Glomerular endothelial cell (primary cell): Measurements from ENCODE around the gene SLC10A3. TPM values are rescaled to one million over a fixed set of nuclear protein-coding genes. Genes with fewer than 3 reads are reported as not detected.

Experiments used
- DNase-seq: peaks from one replicate; pipeline ENCODE4 v3.0.0-alpha.2; 2011; ENCODE audit warnings: low read depth, low spot score; ENCODE audit errors: extremely low read depth
- total RNA-seq: library from RNA; depleted of rRNA; stranded (reverse); fragments of >200 nt; gene quantifications from 2 replicates; pipeline ENCODE4 v1.2.3, GENCODE V29; 2015

The SLC10A3 gene
- total RNA-seq, 1 donor from 2014 or later: 33.3 TPM

DNA sequence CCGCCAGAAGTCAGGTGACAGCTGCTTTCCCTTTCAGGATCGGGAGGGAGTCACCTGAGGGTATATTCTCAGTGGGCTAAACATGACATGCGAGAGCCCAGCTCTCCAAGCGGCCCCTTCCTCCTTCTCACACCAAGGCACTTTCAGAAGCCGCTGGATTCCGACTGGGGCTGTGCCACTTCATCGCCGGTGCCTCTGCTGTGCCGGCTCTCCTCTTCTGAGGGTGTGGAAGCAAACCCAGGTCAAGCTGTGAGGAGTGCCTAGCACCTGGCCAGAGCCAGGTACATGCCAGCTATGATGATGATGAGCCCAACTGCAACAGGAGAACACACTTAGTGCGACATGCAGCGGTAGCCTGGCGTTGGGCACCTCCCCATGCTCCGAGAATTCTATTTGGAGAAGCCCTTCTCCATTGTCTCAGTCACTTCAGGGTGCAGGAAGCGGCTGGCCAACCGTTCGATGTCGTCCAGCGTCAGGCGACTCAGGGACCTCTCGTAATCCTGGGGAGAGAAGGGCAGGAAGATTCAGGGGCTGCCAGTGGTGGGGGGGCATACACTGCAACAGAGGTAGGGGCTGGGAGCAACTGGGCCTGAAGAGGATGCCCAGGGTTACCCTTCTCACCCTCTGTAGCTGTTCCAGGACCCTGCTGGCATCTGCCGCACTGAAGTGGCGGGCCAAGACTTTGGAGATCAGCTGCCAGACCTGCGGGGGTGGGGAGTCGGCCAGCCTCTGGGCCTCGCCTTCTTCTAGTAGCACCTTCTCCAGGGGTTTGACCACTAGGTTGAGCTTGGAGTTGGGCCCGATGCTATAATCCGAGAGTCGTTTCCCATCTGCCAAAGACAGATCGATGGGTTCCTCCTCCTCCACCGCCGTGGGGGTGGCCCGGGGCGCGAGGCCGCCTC, 5.0 kb downstream of the SLC10A3 start:
- DNase-seq: no peak

DNA sequence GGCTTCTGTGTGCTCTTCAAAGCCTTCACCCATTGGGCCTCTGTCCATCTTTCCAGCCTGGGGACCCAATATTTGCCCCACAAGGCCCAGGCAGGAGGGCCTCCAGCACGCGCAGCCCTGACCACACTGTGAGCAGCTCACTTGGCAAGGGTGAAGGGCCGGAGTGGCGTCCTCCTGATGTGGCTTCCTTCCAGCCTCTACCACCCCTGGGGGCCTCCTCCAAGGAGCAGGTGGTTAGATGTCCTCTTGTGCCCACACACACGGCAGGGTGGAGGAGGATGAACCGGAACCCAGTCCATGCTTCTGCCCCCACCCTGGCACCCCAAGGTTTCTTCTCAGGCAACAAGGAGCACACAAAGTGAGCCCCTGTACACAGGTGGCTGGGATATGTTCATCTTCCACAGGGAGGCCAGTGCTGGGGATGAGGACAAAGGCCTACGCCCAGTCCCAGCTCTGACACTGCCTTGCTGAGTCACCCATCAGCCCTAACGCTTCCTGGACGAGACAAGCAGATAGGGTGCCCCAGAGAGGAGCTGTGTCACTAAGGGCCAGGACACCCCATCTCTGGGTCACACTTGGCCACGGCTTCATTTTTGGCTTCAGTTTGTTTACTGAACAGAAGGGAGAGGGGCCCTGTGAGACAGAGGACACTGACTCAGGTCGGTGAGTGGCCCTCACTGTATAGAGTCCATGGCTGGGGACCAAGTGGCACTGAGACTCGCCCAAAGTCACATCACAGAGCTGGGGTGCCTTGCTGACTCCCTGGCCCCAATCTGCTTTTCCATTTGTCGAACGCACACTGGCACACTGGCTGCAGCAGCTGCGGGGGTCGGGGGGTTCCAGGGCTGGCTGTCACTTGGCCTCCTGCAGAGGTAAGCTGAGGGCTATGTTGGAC, 5.9 kb downstream of the SLC10A3 start:
- no peak for DNase-seq

DNA sequence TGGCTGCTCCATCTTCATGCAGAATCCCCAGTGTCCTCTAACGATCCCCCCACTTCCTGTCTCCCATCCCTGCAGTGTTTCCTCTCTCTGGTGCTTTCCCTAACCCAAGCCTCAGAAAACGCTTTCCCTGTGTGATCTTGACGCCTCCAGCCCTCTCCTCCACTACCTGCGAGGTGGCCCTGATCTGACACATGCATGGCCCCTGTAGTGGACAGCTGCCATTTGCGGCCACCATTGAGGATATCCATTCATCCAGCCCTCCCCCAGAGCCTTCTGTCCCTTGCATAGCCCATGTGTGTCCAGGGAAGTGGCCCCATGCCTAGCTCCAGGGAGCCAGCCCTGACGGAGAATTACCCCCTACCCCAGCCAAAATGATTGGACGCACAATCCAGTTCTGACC, 7.1 kb downstream of the SLC10A3 start:
- no peak for DNase-seq

DNA sequence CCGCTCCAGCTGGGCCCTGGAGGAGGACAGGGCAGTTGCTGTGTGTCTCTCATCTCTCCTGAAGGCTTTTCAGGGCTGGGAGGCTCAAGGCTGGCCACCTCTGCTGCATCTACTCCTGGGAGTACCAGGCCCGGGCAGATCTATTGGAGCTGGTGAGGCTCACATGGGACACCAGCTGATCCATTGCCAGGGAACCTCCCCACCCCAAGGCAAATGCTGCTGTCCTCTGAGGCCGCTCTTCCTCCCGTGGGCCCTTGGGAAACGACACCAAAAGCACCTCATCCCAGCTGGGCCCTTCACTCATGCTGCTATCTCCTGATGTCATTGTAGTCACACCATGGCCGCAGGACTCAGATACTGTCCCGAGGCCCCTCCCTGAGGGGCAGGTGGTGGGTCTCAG, 7.6 kb downstream of the SLC10A3 start:
- no peak for DNase-seq

DNA sequence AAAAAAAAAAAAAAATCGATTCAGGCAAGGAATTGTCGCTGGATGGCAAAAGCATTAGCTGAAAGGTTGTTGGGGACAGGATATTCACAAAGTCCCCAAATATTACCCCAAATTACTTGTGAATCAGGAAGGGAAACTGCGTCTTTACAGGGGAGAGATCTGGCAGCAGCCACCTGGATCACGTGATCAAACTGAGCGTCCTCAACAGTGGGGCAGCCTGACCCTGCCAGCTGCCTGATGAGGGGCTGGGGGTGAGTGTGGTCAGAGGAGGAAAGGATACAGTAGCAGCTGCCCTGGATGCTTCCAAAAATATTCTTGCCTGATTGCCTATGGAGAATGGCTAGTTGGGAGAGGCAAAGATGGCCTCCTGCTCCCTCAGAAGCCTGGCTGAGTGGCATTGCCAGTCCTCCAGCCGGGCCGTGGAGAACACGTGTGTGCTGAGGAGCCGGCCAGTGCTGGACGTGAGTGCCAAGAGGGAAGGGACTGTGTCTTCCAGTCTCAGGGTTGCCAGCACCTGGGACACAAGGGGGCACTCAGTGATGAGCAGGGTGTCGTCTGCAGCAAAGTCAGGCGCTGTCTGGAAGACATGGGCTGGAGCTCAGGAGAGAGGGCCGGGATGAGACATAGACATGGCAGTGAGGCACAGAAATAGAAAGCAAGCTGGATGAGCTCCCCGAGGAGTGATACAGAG, 8.4 kb downstream of the SLC10A3 start:
- no peak for DNase-seq

DNA sequence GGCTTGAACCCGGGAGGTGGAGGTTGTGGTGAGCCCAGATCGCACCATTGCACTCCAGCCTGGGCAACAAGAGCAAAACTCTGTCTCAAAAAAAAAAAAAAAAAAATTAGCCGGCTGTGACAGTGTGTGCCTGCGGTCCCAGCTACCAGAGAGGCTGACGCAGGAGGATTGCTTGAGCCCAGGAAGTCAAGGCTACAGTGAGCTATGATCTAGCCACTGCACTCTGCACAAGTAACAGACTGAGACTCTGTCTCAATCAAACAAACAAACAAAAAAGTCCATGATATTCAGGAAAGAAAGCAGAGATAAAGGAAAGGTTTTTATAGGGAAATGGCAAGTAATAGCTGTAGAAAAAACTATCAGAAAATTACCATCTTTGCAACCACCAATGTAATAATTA, 9.2 kb downstream of the SLC10A3 start:
- DNase-seq: no peak

DNA sequence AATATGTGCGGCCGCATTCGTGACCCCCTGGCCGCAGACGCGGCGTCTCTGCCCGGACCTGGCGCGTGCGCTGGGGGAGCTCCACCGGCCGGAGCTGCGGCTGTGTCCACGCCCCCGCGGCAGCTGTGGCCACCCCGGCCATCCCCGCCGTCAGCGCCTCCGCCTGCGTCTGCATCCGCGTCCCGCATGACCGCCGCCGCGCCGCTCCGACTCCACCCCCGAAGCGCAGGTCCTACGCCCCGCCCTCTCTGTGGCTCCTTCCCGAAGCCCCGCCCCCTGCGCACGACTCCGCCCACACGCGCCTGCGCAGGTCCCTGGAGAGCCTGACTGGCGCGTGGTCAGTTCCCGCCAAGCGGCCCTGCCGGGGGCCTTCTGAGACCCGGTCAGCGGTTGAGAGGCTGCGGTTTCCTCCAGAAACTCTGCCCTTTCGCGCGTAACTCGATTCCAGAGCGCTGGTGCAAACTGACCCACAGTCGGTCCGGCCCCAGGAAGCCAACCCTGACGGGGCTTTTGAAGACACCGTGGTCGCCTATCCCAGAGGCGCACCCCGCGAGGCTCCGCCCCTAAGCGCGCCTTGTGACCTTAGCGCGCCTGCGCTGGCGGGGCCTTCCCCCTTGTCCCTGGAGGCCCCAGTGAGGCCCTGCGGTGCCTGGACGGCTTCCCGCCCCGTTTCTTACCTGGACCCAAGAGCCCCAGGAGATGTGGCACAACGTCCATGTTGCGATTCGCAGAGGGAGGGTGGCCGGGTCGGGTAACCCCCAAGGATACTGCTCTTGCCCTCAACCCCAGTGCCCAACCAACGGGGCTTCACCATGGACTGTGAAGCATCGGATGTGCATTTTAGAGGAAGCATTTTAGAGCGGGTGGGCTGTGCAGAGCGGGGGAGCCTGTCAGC, 11.5 kb downstream of the SLC10A3 start, which contains the start of gene LAGE3:
Gene LAGE3, minus strand, starts transcription at position 554 of the 895 bp plus-strand sequence. Its CDS starts 366 bp downstream, at position 188.
- DNase-seq: no peak

DNA sequence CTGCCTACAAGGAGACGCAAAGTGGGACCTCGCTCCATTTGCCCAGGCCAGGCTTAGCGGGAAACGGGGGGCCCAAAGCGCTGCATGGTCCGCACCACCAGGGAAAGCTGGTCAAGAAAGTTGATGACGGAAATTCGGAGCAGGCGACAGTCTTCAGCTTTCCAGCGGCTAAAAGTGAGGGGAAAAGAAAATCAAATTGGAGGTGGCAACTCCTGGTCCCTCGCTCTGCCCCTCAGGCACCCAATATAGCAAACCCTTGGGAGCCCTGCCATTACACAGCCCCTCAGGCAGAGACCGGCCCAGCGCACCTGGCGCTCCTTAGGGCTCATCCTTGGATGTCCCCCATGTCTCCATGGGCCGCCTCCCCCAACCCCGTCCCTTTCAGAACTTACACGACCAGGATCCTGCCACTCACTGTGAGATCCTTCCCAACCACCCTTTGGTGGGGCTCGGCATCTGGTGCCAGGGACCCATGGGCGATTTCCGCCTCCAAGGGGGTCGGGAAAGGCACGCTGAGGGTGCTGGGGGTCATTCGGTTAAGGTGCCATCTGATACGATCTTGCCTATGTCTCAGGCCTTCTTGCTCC, 12.4 kb downstream of the SLC10A3 start:
- no peak for DNase-seq

DNA sequence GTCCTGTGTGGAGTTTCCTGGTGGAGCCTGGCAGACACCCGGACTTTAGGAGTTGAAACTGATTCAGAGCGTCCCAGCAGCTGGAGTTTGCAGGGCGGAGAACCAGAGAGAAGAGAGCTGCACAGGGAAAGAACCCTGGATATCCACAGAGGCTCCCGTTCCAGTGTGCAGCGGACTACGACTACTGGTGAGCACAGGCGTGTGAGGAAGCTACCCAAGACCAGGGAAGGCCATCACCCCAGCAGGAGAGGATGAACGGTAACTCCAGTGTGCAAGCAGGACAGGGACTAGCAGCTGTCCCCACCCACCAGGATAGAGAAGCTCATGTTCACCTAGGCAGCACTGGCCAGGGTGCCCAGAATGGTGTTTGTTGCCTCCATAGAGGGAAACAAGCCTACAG, 13.6 kb downstream of the SLC10A3 start:
- no peak for DNase-seq

DNA sequence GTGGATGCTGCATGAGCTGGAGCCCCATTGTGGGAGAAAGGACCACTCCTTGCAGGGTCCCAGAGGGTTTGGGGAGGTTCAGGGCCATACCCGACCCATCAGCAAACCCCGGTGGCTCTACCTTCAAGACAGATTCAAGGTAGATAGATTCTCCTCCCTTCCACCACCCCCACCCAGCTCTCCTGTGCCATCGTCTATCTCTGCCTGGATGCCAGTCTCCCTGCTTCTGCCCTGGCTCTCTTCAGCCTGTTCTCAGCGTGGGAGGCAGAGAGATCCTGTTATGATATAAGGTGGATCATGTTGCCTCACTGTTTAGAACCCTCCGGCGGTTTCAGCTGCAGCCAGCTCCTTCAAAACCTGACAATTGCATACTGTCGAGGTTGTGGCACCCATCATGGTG, 16.7 kb downstream of the SLC10A3 start:
- no peak for DNase-seq

DNA sequence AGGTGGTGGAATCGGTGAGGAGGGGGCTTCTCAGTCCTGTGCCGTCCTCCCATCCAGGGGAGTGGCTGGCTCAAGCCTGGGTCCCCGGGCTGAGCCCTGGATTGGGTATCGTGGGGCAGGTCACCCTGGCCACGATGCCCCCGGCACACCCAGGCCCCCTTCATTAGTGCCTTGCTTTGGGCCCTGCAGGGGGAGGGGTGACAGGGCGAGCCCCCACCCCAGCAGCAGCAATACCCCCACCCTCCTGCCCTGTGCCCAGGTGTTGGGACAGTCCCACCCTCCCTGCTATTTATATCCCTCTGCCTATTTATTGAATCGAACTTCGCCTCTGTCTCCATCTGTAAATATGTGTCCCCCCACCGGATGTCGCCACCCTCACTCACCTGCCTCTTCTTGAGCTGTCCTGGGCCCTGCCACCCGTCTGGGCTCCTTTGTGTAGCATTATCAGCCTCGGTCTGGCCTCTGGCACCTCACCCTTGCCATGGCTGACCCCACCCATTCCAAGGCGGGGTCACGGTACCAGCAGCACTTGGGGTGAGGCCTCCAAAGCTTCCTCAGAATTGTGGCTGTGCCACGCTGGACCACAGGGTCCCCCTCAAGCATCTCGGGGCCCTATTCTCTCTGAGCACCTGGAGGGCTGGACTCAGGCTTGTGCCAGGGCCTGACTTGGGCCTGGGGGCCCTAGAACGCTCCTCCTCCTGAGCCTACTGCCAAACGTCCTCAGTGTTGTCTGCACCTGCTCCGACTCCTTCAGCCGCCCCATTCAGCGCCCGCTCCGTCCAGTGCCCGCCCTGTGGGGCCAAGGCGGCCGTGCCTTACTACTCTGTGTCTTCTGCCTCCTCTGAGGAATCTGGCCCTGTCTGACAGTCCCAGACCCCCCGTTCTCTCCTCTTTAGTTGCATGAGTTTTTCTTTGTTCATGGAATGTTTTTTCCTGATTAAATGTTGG, 17.5 kb downstream of the SLC10A3 start:
- DNase-seq: no peak

DNA sequence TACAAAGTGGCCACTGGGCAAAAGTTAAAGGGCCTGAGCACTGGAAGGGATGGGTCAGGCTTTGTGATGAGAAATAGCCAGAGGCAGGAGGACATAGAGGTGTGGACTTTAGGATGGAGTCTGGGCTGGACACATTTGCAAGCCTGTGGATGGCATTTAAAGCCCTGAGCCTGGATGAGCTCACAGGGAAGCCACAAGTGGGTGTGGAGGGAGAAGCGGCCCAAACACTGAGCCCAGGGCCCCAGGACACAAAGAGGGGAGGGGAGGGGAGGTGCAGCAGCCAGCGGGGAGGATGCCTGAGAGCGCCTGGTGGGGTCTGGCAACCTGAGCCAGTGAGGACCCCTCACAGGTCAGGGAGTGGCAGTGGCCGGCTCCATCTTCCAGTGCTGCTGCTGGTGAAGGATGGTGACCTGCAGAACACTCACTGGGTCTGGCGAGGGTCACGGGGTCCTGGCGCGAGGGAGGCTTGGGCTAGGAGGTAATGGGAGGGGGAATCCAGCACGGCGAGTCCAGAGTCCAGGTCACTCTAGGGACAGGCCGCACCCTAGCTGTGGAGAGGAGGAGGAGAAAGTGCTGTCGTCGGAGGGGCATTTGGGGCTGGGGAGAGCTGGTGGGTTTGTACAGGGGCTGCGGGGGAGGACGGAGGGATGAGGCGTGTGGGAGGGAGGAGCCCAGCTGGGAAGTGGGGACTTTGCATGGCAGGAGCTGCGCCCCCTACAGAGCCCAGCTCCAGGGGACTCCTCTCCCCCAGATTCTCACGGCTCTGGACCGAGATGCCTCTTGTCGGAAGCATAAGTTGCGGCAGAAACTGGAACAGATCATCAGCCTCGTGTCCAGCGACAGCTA, 18.4 kb downstream of the SLC10A3 start:
- no peak for DNase-seq

DNA sequence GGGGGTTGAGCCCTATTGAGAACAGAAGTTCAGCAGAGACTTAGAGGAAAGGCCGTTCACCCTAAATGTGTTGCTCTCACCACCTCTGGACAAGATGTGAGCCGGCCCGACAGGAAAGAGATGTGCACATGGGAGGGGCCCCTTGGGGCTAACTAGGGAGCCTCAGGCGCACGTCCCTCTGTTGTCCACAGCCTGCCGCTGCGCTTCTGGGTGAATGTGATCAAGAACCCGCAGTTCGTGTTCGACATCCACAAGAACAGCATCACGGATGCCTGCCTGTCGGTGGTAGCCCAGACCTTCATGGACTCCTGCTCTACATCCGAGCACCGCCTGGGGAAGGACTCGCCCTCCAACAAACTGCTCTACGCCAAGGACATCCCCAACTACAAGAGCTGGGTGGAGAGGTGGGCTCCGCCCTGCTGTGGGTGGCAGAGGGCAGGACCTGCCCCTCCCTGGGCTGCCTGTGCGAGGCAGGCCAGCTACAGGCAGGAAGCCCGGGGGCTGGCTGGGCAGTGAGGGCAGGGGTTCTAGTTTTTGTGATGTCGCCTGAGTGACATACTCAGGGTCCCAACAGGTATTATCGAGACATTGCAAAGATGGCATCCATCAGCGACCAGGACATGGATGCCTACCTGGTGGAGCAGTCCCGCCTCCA, 19.4 kb downstream of the SLC10A3 start:
- no peak for DNase-seq

DNA sequence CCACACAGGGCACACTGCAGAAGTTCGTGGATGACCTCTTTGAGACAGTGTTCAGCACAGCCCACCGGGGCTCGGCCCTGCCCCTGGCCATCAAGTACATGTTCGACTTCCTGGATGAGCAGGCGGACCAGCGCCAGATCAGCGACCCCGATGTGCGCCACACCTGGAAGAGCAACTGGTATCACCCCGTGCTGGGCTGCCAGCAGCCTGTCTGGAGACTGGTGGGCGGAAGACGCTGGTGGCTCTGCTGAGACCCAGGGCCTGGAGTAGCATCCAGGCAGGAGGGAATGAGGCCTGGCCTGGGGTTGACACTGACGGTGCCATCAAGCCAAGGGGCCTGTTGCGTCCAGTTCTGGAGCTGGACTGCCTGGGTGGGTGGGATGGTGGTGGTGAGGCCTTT, 20.0 kb downstream of the SLC10A3 start:
- no peak for DNase-seq

DNA sequence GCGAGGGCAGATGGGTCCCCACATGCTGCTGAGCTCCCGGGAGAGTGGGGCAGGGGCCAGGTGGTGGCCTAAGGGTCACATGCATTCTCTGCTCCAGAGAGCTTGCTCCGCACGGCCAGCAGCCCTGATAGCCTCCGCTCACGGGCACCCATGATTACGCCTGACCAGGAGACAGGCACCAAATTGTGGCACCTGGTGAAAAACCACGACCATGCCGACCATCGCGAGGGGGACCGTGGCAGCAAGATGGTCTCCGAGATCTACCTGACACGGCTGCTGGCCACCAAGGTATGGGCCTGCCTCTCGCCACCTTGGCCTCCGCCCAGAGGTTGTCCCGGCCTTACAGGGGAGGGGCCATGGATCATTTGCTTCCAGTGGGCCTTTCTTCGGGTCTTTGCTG, 20.5 kb downstream of the SLC10A3 start:
- DNase-seq: no peak

DNA sequence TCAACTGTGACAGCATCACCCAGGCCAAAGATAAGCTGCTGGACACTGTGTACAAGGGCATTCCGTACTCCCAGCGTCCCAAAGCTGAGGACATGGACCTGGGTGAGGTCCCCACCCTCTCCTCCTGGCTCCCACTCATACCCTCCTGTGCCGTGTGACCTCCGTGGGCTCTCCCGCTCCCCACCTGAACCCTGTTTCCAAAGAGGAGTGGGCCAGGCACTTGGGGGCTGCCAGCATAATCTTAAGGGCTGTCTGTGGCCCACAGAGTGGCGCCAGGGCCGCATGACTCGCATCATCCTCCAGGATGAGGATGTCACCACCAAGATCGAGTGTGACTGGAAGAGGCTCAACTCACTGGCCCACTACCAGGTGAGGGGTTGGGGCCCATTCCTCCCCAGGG, 21.3 kb downstream of the SLC10A3 start:
- DNase-seq: no peak

DNA sequence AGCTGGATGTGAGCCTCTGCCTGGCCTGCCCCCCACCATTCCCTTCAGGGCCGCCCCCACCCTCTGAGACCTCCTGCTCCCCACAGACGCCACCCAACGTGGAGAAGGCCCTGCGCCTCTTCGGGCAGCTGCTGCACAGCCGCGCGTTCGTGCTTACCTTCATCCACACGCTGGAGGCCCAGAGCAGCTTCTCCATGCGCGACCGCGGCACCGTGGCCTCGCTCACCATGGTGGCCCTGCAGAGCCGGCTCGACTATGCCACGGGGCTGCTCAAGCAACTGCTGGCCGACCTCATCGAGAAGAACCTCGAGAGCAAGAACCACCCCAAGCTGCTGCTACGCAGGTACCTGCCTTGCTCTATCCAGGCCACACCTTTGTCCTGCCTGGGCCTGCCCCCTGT, 22.2 kb downstream of the SLC10A3 start:
- DNase-seq: no peak
